OCI-LY1 (cell line): ENCODE results near the gene WDR5.

ENCODE experiments used
- H2AFZ ChIP-seq: fragments of 200-600 bp; sonication (generic), shearing (Covaris generic); 2 replicates; pipeline ENCODE4 v1.6.0; 2014; ENCODE audit warnings: antibody characterized with exemption, mild to moderate bottlenecking, low read length
- H3F3A ChIP-seq: fragments of 200-600 bp; sonication (generic), shearing (Covaris generic); 2 replicates; pipeline ENCODE4 v1.6.0; 2014; ENCODE audit warnings: mild to moderate bottlenecking, antibody characterized with exemption, low read length, moderate library complexity; ENCODE audit not compliant: insufficient read depth
- H3K27ac ChIP-seq: fragments of 200-600 bp; sonication (generic); 2 replicates; pipeline ENCODE4 v1.5.1; 2014; ENCODE audit warnings: low read length, mixed run types, mild to moderate bottlenecking, low read depth; ENCODE audit not compliant: poor library complexity, severe bottlenecking
- H3K27me3 ChIP-seq: fragments of 200-600 bp; sonication (generic); 2 replicates; pipeline ENCODE4 v1.6.0; 2014; ENCODE audit warnings: antibody characterized with exemption, mild to moderate bottlenecking, low read length, moderate library complexity; ENCODE audit not compliant: insufficient read depth
- H3K36me3 ChIP-seq: fragments of 200-600 bp; sonication (generic); 2 replicates; pipeline ENCODE4 v1.6.1; 2014; ENCODE audit warnings: mild to moderate bottlenecking, antibody characterized with exemption, low read length, moderate library complexity, mixed read lengths; ENCODE audit not compliant: insufficient read depth
- H3K4me1 ChIP-seq: fragments of 200-600 bp; sonication (generic); 2 replicates; pipeline ENCODE4 v1.5.1; 2014; ENCODE audit warnings: mild to moderate bottlenecking, low read length, moderate library complexity; ENCODE audit not compliant: insufficient read depth, severe bottlenecking
- H3K4me2 ChIP-seq: fragments of 200-600 bp; sonication (generic), shearing (Covaris generic); 2 replicates; pipeline ENCODE4 v1.6.1; 2014; ENCODE audit warnings: low read length
- H3K4me3 ChIP-seq: fragments of 200-600 bp; sonication (generic); 2 replicates; pipeline ENCODE4 v1.5.1; 2014; ENCODE audit warnings: low read length, low read depth, mild to moderate bottlenecking, mixed read lengths; ENCODE audit not compliant: poor library complexity, severe bottlenecking
- H3K79me2 ChIP-seq: fragments of 200-600 bp; shearing (Covaris generic); 2 replicates; pipeline ENCODE4 v1.6.1; 2016; ENCODE audit warnings: mixed run types, low read length, mixed read lengths; ENCODE audit not compliant: insufficient read depth
- H3K9ac ChIP-seq: fragments of 200-600 bp; sonication (generic), shearing (Covaris generic); 2 replicates; pipeline ENCODE4 v1.6.1; 2014; ENCODE audit warnings: mild to moderate bottlenecking, low read length, mixed read lengths
- H3K9me2 ChIP-seq: fragments of 200-600 bp; sonication (generic), shearing (Covaris generic); 2 replicates; pipeline ENCODE4 v1.6.1; 2014; ENCODE audit warnings: low read depth, mild to moderate bottlenecking, low read length, mixed read lengths
- H3K9me3 ChIP-seq: fragments of 200-600 bp; shearing (Covaris generic); 2 replicates; pipeline ENCODE4 v1.6.1; 2014; ENCODE audit warnings: low read length, mixed read lengths
- H4K20me1 ChIP-seq: fragments of 200-600 bp; sonication (generic), shearing (Covaris generic); 2 replicates; pipeline ENCODE4 v1.6.0; 2016; ENCODE audit warnings: mild to moderate bottlenecking, low read length; ENCODE audit not compliant: insufficient read depth
- CTCF ChIP-seq: fragments of 200-600 bp; sonication (generic), shearing (Covaris generic); IDR thresholded peaks from 2 replicates; pipeline ENCODE4 v1.5.1; 2017; ENCODE audit warnings: mild to moderate bottlenecking, antibody characterized with exemption, low read length, moderate library complexity, mixed read lengths
- EZH2 ChIP-seq: fragments of 200-600 bp; sonication (generic), shearing (Covaris generic); IDR thresholded peaks from 2 replicates; pipeline ENCODE4 v1.8.0; 2017; ENCODE audit warnings: borderline replicate concordance, mixed run types, mild to moderate bottlenecking, antibody characterized with exemption, low read length, moderate library complexity, mixed read lengths

Gene WDR5

GRCh38 chr9:134182554-134183085 lies 46.7 kb downstream of the WDR5 start:
- Histone ChIP-seq H3F3A (no peaks in the 10 kb centered on the region), H3K9me3 (no peaks in the 10 kb centered on the region), H3K4me3 (no peak overlapping the region), H3K4me1 (peaks cover 57% of the 10 kb centered on the region), H4K20me1 (no peaks in the 10 kb centered on the region), H3K36me3 (no peaks in the 10 kb centered on the region), H3K79me2 (no peaks in the 10 kb centered on the region), H3K27ac (peak overlapping the region; percentile 20), H3K9ac (no peak overlapping the region), H2AFZ (no peak overlapping the region), H3K9me2 (no peaks in the 10 kb centered on the region), H3K4me2 (no peak overlapping the region), H3K27me3 (no peaks in the 10 kb centered on the region)
- TF ChIP-seq CTCF, result no peak
- TF ChIP-seq EZH2, result no peak

- Histone ChIP-seq H3K36me3 (no peaks in the 10 kb centered on the region), H3K4me3 (no peak overlapping the region), H3K79me2 (no peaks in the 10 kb centered on the region), H3K9ac (peak overlapping the region; percentile 30; the same call in 1 of the 2 replicates), H4K20me1 (no peaks in the 10 kb centered on the region), H3K4me1 (peaks cover 60% of the 10 kb centered on the region), H3K27ac (peak overlapping the region; percentile 97), H3K4me2 (peak overlapping the region; percentile 6; the same call in 1 of the 2 replicates), H3F3A (no peaks in the 10 kb centered on the region), H3K27me3 (no peaks in the 10 kb centered on the region), H2AFZ (no peak overlapping the region), H3K9me2 (no peaks in the 10 kb centered on the region), H3K9me3 (no peaks in the 10 kb centered on the region)
- no peak for TF ChIP-seq CTCF
- no peak for TF ChIP-seq EZH2
Measured at GRCh38 chr9:134185536-134186011, 49.7 kb downstream of the WDR5 start.

GRCh38 chr9:134186471-134187109 lies 50.7 kb downstream of the WDR5 start:
- TF ChIP-seq EZH2 (no peak), CTCF (no peak)
- H3K9me2 ChIP-seq, result no peaks in the 10 kb centered on the region
- H3K4me1 ChIP-seq, result peaks cover 52% of the 10 kb centered on the region
- no peaks in the 10 kb centered on the region for H4K20me1 ChIP-seq
- no peaks in the 10 kb centered on the region for H3K9me3 ChIP-seq
- H3K4me3 ChIP-seq, result no peak overlapping the region
- no peaks in the 10 kb centered on the region for H3F3A ChIP-seq
- no peak overlapping the region for H2AFZ ChIP-seq
- peak overlapping the region; percentile 97 for H3K27ac ChIP-seq
- no peaks in the 10 kb centered on the region for H3K27me3 ChIP-seq
- no peaks in the 10 kb centered on the region for H3K36me3 ChIP-seq
- H3K79me2 ChIP-seq, result no peaks in the 10 kb centered on the region
- H3K4me2 ChIP-seq, result peak overlapping the region; percentile 21; the same call in 1 of the 2 replicates
- H3K9ac ChIP-seq, result peak overlapping the region; percentile 32; the same call in 1 of the 2 replicates
